Forelimb muscle (tissue), 1 donor: ENCODE measurements around the gene NABP2. TPM values are rescaled to one million over a fixed set of nuclear protein-coding genes. Genes with fewer than 3 reads are reported as not detected.
"Not testable (repeated sequence)": the region's sequence is repeated elsewhere in the genome, so short reads cannot be mapped to it uniquely, and the experiment has no call there.

Source experiments
- DNase-seq: peaks from one replicate; pipeline ENCODE4 v3.0.0-alpha.2; 2013; ENCODE audit warnings: low read depth
- polyA plus RNA-seq: library from polyadenylated mRNA; unstranded; fragments of 120-200 nt; gene quantifications from one replicate; pipeline ENCODE4 v1.2.1, GENCODE V29; 2013; ENCODE audit not compliant: insufficient read length

Gene NABP2
- polyA plus RNA-seq, 1 donor = 16.8 TPM

DNA sequence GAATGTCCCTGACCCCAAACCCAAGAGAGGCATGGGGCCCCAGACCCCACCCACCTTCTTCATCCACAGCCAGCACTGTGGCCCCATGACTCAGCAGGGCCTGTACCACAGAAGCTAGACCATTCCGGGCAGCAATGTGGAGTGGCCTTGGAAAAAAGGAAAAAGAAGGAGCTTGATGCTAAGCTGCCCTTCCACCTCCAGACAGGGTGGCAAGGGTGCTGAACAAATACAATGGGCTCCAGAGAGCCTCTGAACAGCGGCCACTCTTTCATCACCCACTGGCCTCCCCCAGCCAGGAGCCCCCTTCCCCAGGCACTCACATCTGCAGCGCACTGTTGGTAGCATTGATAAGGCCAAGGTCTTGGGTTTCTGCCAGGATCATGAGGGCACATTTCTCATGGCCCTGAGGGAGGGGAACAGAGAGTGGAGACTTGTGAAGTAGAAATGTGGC lies 19.6 kb downstream of the NABP2 start:
- no peak for DNase-seq

DNA sequence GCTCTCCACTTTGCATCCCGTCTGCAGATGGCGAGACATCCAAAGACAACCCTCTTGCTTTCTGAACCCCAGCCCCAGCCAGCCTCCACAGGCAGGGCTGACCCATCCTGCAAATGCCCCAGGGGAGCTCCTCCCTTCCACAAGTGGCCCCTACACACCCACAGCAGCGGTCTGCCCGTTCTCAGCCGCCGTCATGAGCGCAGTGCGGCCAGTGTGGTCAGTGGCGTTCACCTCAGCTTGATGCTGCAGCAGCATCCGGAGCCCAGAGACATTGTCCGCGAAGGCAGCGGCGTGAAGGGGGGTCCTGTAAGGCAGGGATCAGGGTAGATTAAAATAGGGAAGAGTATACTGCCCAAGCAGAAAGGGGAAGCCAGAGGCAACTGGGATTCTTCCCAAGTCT lies 20.4 kb downstream of the NABP2 start:
- DNase-seq = no peak

DNA sequence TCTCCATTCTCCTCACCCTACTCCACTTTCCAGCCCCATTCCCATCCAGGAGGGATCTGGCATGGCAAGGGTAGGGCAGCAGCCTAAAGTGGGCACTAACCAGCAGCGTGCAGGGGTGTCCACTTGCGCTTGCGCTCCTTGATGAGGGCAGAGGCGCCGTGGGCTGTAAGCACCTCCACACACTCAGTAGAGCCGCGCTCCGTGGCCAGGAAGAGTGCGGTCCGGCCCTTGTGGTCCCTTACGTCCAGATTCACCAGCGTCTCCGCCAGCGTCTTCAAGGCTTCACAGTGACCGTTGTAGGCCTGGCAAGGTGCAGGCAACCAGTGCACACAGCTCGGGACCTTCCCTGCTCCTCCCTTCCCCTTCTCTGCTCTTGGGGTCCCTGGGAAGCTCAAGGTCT lies 23.8 kb downstream of the NABP2 start:
- DNase-seq = no peak

DNA sequence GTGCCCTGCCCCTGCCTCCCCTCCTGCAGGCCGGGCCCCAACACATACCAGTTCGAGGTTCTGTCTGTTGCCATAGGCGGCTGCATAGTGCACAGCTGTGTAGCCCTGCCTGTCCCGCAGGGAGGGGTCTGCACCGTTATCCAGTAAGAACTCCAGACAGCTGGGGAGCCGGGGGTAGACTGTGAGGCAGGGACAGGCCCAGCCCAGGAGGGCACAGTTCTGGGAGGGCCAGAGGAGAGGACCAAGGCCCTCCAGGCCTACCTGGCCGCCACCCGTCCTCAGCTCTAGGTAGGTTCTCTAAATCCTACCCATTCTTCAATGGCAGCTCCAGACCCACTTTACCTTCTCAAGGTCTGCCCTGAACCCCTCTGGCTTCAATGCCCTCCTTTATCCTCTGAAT lies 24.6 kb downstream of the NABP2 start:
- no peak for DNase-seq

DNA sequence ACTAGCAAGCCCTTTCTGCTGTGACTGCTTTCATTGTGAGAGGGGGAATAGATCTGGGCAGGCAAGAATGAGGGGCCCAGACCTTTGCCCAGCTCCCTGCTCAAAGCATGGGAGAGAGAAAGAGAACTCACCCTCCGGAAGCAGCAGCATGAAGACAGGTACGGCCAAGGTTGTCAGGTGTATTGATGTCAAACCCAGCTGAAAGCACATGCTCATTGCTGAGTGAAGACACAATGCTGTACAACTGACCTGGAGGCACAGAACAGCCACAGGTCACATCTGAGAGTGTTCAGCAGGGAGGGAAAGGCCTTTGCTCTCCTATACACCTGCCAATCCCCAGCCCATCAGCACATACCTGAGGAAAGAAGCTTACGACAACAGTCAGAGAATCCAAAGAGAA lies 28.5 kb downstream of the NABP2 start:
- no peak for DNase-seq

DNA sequence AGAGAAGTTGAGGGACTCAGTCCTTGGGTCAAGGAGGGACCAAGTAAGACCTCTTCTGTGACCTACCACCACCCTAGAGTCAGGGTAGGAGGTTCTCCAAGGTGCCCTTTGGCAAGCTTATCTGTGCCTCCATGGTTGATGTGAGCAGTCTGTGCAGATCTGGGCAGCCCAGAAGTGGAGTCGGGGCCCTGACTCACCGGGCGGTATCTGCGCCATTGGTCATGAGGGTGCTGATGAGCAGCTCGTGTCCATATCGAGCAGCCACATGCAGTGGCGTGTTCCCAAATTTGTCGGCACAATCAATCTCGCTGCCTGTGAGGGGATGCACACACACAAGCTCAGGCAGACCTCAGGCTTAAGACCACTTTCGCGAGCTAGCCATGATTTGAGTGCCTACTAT lies 28.9 kb downstream of the NABP2 start:
- no peak for DNase-seq

DNA sequence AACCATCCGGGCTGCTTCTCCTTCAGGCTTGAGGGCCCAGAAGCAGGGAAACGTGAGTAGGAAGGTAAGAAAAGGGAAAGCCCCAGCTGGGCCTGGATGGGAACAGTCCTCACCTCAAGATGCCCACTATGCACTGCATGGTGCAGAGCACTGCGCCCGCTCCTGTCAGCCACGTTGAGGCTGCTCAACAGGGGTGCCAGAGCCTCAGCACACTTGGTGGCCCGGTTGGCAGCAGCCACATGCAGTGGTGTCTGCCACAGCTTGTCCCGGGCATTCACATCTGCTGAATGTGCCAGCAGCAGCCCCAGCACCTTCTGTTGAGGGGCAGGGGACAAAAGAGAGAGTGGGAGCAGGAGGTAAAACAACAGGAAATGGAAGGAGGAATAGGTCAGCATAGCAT lies 31.5 kb downstream of the NABP2 start:
- no peak for DNase-seq

DNA sequence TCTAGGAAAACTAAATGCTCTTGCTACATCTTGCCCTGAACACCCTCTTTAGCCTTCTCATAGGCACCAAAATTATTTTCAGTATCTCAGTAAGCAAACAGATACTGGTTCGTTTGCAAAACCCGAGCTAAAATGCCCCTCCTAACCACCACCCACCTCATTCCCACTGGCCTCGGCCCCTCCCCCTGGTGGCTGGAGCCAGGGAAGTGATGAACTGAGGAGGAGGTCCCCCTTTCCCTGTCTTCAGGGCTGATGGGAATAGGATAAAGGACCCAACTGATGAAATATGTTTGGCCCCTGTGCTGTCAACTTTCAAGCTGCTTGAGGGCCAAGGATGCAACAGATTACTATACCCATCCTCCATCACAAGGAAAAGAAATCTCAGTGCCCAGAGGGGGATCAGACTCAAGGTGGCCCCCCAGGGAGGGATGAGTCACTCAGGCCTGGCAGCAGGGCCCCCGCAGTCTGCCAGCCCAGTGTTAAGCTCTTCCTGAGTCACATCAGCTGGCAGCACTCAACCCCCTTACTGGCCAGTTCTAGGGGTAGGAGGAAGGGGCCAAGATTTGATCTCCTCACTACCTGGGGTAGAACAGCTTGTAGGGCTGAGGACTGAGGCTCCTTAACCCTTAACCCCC lies 32.3 kb downstream of the NABP2 start:
- no peak for DNase-seq

DNA sequence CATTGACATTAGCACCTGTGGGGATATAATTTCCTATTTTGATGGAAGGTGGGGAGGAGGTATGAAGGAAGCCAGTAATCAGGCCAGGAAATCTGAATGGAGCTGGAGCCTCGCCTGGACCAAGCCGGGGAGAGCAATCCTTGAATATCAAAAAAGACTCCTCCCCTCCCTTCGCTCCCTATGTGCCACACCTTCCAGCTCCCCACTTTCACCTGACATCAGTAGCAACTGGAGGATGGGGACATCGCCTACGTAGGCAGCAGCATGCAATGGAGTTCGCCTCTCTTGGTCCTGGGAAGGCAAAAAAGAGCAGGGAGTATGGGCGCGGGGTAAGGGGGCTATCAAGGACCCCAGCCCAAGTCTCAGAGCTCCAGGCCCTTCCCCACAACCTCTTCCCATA lies 32.9 kb downstream of the NABP2 start:
- DNase-seq = no peak

DNA sequence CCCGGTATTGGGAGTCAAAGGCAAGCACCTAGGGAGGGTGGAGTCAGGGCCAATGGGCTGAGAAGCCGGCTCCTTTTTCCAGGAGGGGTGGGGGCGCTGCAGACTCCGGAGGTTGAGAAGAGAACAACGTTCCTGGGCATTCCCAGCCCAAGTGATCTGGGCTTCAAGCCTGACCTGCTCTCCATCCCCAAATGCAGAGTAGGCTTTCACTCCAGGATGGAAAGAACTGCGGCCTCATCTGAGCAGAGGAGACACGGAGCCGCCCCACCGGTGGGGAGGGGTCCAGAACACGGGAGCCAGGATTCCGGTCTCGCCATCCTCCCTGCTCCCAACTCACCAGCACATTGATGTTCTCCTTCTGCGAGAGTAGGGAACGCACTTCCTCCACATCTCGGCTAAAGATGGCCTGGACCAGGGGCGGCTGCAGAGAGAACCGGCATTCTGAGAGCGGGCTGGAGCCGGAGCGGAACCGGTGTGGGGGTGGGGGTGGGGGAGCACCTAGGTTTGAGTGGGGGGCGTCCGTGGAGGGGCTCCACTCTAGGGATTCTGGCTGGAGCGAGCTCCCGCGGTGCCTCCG lies 33.4 kb downstream of the NABP2 start:
- DNase-seq = no peak

DNA sequence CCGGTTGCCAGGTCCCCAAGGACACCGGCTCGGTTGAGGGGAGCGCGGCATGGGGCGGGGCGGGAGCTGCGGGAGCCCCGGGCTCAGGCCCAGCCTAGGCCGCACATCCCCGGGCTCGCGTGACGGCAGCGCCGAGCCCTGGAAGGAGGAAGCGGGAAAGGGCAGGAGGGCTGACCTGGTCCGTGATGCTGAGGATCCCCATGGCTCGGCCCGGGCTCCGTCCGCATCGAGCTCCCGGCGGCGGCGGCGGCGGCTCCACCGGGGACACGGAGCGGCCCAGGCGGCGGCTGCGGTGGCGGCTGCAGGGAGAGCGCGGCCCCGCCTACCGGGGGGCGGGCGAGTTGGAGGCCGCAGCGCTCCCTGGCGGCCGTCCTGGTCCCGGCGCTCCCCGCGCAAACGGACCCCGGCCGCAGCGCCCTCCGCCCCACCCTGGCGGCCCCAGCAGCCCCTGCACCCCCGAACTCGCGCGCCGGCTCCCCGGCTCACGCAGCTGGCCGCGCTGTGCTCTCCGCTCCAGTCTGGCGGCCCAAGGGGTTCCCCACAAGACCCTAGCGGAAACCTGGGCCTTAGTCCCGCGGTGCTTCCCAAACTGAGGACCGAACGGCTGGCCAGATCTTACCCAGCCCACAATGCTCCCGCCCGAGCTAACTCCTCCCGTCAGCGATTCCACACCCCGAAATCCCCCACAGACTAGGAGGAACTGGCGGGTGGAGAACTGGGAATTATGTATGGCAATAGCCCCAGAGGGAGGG lies 34.1 kb downstream of the NABP2 start, which contains the start of gene ANKRD52:
Gene ANKRD52, minus strand, starts transcription at position 317 of the 752 bp plus-strand sequence. Its CDS starts 115 bp downstream, at position 202.
- peak; percentile 43 for DNase-seq

DNA sequence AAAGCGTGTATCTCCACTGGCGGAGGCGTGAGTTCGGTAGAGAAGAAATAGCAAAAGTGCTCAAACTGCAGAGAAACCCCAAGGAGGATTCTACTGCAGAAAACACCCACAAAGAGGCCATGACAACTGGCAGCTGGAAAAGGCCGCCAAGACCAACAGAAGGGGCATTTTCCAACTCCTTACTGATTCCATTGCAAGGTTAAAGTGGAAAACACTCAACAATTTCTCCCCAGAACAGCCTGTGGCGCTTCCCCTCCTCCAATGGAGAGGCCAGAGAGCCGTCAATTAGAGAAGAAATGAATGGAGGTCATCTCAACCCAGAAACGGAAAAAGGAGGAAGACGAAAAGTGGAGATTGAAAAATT lies 34.7 kb downstream of the NABP2 start:
- DNase-seq = no peak

DNA sequence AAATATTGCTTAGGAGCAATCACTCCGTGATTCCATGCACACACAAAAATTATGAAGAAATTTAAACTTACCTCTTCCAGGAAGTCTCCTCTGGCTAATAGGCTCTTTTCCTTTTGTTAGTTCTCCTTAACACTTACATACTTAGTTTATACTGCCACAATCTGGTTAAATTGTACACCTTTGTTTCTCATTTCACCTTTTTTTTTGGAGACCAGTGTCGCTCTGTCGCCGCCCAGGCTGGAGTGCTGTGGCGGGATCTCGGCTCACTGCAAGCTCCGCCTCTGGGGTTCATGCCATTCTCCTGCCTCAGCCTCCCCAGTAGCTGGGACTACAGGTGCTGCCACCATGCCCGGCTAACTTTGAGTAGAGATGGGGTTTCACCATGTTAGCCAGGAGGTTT lies 36.2 kb downstream of the NABP2 start:
- no peak for DNase-seq

DNA sequence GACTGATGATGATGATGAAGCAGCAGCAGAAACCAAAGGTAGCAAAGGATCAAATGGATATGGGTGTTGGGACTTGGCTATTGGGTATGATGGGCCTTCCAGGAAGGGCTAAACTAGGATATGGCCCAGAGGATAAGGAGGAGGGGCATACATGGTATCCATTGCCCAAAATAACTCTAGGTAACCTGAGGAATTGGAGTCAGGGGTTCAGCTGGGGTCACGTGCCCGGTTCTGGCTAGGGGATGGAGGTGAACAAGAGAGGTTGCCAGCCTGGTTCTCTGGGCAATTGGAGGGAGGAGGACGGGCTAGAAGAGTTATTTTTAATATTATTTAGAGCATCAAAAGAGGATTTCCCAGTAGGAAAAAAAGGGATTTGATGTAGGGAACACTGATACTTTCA lies 36.8 kb downstream of the NABP2 start:
- DNase-seq = no peak

DNA sequence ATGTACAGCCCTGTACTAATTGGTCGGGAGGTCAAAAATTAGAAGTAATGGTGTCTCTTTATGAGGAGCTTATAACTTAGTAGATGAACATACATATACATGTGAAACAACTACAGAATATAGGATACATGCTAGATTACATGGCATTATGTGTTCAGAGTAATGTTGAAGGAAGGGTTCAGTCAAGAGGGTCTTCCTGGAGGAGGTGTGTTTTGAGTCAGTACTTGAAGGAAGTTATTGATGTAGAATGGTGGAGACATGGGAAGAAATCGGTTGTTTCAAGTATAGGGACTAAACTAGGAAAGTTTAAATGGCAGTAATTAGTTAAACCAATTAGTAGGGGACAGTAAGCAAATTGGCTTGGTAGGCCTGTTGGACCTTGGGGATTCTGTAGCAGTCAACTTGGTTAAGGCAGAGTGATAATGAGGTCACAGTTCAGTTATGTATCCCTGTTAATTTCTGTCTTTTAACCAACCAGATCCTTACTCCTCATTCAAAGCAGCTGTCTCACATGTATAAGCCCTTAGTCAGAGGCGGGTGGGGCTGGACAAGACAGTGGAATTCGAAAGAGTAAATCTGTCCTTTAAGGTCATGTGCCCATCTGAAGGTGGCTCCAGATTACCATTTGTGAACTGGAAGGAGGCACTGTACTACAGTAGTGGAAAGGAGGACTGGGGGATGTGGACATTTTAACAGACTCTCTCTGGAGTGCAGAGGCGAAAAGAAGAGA lies 37.5 kb downstream of the NABP2 start:
- no peak for DNase-seq

DNA sequence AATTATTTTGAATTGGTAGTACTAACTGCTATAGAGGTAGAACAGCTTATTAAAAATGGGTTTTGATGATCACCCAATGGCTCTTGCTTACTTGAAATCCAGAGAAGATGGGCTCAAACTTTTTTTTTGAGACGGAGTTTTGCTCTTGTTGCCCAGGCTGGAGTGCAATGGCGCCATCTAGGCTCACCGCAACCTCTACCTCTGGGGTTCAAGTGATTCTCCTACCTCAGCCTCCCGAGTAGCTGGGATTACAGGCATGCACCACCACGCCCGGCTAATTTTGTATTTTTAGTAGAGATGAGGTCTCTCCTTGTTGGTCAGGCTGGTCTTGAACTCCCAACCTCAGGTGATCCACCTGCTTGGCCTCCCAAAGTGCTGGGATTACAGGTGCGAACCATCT lies 38.8 kb downstream of the NABP2 start:
- DNase-seq = not testable (repeated sequence)

DNA sequence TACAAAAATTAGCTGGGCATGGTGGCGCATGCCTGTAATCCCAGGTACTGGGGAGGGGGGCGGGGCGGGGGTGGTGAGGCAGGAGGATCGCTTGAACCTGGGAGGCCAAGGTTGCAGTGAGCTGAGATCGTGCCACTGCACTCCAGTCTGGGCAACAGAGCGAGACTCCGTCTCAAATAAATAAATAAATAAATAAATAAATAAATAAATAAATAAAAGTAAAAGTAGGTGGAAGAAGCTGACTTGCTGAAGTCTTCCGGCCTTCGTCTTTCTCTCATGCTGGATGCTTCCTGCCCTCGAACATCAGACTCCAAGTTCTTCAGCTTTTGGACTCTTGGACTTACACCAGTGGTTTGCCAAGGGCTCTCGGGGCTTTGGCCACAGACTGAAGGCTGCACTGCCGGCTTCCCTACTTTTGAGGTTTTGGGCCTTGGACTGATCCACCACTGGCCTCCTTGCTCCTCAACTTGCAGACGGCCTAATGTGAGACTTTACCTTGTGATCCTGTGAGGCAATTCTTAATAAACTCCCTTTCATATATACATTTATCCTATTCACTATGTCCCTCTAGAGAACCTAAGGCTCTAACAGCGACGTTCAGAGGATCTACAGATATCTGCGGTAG lies 42.0 kb downstream of the NABP2 start:
- not testable (repeated sequence) for DNase-seq

DNA sequence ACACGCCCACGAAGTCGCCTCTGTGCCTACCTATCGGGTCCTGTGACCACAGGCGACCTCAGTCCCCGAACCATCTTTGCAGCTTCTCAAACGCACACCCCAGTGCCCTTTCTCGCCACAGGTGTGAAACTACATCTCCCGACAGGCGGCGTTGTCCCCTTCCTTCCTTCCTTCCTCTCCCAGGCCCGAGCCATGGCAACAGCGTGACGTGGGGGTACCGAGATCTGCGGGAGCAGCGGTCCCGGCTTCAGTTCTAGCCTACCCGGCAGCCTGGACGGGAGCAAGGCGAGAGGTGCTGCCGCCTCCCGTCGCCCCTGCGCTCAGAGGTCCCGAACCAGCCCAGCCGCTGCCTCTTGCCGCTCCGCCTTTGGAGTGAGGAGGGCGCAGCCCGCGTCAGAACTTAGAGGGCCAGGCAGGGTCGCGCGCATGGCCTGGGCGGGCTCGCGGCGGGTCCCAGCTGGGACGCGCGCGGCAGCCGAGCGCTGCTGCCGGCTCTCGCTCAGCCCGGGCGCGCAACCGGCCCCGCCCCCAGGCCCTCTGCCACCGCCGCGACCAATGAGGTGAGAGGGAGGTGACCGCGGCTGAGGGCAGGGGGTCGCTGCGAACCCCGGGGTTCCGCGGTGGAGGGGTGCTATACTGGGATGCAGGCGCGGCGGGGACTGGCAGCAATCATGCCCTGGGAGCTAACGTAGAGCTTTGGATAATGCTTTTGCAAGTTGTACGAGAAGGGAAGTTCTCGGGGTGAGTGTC lies 42.7 kb downstream of the NABP2 start, which contains the start of gene COQ10A:
Gene COQ10A, plus strand, starts transcription at position 250 of the 750 bp plus-strand sequence. Its CDS starts 177 bp downstream, at position 427.
- DNase-seq = peak; percentile 79

DNA sequence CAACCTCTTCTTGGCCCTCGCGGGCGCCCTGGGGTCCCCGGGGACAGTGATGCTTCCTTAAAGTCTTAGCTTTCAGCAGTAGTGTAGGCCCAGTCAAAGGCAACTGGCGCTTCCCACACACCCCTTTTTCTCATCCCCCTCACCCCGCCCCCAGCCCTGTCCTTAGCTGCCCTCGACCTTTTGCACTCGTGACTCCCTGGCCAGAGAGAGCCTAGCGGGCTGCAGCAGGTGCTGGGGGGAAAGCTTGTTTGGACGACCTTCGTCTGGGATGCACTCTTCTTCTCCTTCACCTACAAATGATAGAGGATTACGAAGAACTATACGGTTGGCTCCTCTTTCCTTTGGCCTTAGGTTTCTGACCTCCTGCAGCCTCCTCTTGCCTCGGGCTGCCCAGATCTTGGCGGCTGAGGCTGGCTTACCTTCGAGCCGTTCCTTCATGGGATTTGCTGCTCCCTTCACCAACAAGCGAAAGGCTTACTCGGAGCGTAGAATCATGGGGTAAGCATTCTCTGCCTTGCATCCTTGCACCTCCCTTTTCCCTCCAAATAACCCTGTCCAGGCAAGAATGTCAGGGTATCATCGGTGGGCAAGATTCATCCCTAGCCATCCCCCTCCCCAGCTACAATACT lies 43.4 kb downstream of the NABP2 start:
- DNase-seq = no peak

DNA sequence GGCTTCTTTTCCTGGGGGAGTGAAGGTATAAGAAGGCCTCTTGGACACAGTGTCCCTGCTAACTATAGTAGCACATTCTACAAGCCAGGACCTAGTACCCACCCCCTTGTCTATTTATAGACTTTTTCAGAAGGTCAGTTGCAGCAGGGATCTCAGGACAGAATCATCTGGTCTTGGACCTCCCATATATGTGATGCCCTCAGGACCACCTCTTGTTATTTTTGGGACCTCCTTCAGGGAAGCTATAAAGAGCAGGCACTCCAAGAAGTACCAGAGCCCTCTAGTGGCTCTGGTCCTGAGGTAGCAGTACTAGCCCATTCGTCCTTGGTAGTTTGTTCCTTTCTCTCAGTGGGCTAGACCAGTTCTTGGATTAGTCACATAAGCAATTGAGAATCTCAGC lies 46.9 kb downstream of the NABP2 start:
- DNase-seq = no peak

DNA sequence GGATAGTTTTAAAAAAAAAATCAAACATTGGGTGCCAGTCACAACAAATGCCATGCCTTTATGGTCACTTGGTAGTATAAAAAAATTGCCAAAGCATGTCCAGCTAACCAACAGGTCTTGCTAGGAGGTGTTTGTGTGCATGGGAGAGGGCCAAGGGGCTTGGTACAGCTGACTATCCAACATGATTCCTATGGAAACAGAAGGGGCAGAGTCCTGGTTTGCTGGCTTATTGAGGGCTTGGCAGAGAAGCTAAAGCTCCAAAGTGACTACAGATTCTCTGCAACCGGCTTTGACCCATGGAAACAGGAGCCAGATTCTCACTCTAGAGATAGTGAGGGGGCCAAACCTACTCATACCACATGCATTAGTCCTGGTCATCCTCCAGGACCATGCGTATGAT lies 48.3 kb downstream of the NABP2 start:
- not testable (repeated sequence) for DNase-seq
